ENCODE data around the gene S100A7. TPM values are rescaled to one million over a fixed set of nuclear protein-coding genes. Genes with fewer than 3 reads are reported as not detected.
"Not testable (repeated sequence)": the region's sequence is repeated elsewhere in the genome, so short reads cannot be mapped to it uniquely, and the experiment has no call there.

S100A7 gene
- total RNA-seq, 1 donor from 2014 or later: not detected

GRCh38 chr1:153417136-153417888 is 43.1 kb downstream of the S100A7 start:
- peaks cover 8% of the 10 kb centered on the region for H3K9me3 Mint-ChIP-seq (ENCODE audit: low read depth)
- DNase-seq (ENCODE audit: low spot score): no peak
- no peak overlapping the region for H3K27ac Mint-ChIP-seq (ENCODE audit: unreplicated experiment)
- H3K36me3 Mint-ChIP-seq (ENCODE audit: low read depth): no peaks in the 10 kb centered on the region
- no peak overlapping the region for H3K4me3 Mint-ChIP-seq (ENCODE audit: unreplicated experiment)
- TF ChIP-seq, protein P1, sequence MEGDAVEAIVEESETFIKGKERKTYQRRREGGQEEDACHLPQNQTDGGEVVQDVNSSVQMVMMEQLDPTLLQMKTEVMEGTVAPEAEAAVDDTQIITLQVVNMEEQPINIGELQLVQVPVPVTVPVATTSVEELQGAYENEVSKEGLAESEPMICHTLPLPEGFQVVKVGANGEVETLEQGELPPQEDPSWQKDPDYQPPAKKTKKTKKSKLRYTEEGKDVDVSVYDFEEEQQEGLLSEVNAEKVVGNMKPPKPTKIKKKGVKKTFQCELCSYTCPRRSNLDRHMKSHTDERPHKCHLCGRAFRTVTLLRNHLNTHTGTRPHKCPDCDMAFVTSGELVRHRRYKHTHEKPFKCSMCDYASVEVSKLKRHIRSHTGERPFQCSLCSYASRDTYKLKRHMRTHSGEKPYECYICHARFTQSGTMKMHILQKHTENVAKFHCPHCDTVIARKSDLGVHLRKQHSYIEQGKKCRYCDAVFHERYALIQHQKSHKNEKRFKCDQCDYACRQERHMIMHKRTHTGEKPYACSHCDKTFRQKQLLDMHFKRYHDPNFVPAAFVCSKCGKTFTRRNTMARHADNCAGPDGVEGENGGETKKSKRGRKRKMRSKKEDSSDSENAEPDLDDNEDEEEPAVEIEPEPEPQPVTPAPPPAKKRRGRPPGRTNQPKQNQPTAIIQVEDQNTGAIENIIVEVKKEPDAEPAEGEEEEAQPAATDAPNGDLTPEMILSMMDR (IDR thresholded peaks at IDR 0.05): no peak
- no peaks in the 10 kb centered on the region for H3K4me1 Mint-ChIP-seq (ENCODE audit: low read depth)
- peaks cover 17% of the 10 kb centered on the region for H3K27me3 Mint-ChIP-seq (ENCODE audit: low read depth)

GRCh38 chr1:153415850-153416570 is 44.4 kb downstream of the S100A7 start, which contains the start of gene S100A7A:
Gene S100A7A, plus strand, starts transcription at chr1:153416520. Its CDS starts 1,563 bp downstream, at chr1:153418083.
- H3K27ac Mint-ChIP-seq (ENCODE audit: unreplicated experiment): no peak within 1 kb of the TSS
- no peak for DNase-seq (ENCODE audit: low spot score)
- H3K4me1 Mint-ChIP-seq (ENCODE audit: low read depth): no peaks in the 10 kb centered on the region
- no peak within 1 kb of the TSS for H3K4me3 Mint-ChIP-seq (ENCODE audit: unreplicated experiment)
- H3K36me3 Mint-ChIP-seq (ENCODE audit: low read depth): no peaks in the 10 kb centered on the region
- peaks cover 15% of the 10 kb centered on the region for H3K9me3 Mint-ChIP-seq (ENCODE audit: low read depth)
- TF ChIP-seq, protein P1 (IDR thresholded peaks at IDR 0.05): no peak
- H3K27me3 Mint-ChIP-seq (ENCODE audit: low read depth): peaks cover 17% of the 10 kb centered on the region

DNA sequence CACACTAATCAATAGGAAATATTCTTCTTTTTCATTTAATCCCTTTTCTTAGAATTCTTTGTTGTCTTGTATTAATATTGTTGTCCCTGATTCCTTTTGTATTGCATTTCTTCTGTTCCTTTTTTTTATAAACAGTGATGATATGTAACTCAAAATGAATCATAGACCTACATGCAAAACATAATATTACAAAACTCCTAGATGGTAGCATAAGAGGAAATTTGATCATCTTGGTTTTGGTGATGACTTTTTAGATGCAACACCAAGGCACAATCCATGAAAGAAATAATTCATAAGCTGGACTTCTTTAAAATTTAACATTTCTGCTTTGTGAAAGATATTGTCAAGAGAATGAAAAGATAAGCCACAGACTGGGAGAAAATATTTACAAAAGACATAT is 46.5 kb downstream of the S100A7 start:
- H3K27ac Mint-ChIP-seq (ENCODE audit: unreplicated experiment); H3K4me3 Mint-ChIP-seq (ENCODE audit: unreplicated experiment); H3K4me1 Mint-ChIP-seq (ENCODE audit: low read depth); DNase-seq (ENCODE audit: low spot score); H3K36me3 Mint-ChIP-seq (ENCODE audit: low read depth): not testable (repeated sequence)
- peaks cover 18% of the 10 kb centered on the region for H3K27me3 Mint-ChIP-seq (ENCODE audit: low read depth)
- H3K9me3 Mint-ChIP-seq (ENCODE audit: low read depth): peaks cover 17% of the 10 kb centered on the region

Other genes starting within 250 kb of the S100A7 start
- not detected in 3 replicates for gene PRR9, start 243.1 kb downstream of the S100A7 start, total RNA-seq
- gene LORICRIN, start 201.0 kb downstream of the S100A7 start, total RNA-seq: not detected in 3 replicates
- not detected in 3 replicates for gene PGLYRP3, start 147.7 kb downstream of the S100A7 start, total RNA-seq
- gene PGLYRP4, start 111.8 kb downstream of the S100A7 start, total RNA-seq: not detected in 3 replicates
- not detected in 3 replicates for gene S100A9, start 102.8 kb downstream of the S100A7 start, total RNA-seq
- gene S100A12, start 85.0 kb downstream of the S100A7 start, total RNA-seq: not detected in 3 replicates
- gene S100A8, start 69.6 kb downstream of the S100A7 start, total RNA-seq: not detected in 3 replicates
- gene S100A7A, start 44.1 kb downstream of the S100A7 start, total RNA-seq: not detected in 3 replicates
- gene S100A6, start 75.3 kb upstream of the S100A7 start, total RNA-seq: 1.4 to 12.1 TPM (median 10.9 TPM) in 3 replicates
- 0.47 to 0.94 TPM in 2 of 3 replicates, not detected in the other for gene S100A5, start 80.3 kb upstream of the S100A7 start, total RNA-seq
- gene S100A4, start 85.2 kb upstream of the S100A7 start, total RNA-seq: 331 to 404 TPM (median 388 TPM) in 3 replicates
- gene S100A3, start 88.6 kb upstream of the S100A7 start, total RNA-seq: 6.5 to 10.8 TPM (median 8.7 TPM) in 3 replicates
- gene S100A2, start 105.2 kb upstream of the S100A7 start, total RNA-seq: 15.4 to 22.2 TPM (median 18.9 TPM) in 3 replicates
- 111 to 122 TPM (median 115 TPM) in 3 replicates for gene S100A16, start 152.5 kb upstream of the S100A7 start, total RNA-seq
- gene S100A14, start 155.7 kb upstream of the S100A7 start, total RNA-seq: not detected in 3 replicates
- gene S100A13, start 166.9 kb upstream of the S100A7 start, total RNA-seq: 98.2 to 113 TPM (median 98.4 TPM) in 3 replicates
- gene S100A1, start 167.8 kb upstream of the S100A7 start, total RNA-seq: 1.2 to 1.5 TPM (median 1.3 TPM) in 3 replicates
- 44.4 to 56.9 TPM (median 47.9 TPM) in 3 replicates for gene CHTOP, start 173.4 kb upstream of the S100A7 start, total RNA-seq
- 31.1 to 41.8 TPM (median 35.9 TPM) in 3 replicates for gene SNAPIN, start 198.1 kb upstream of the S100A7 start, total RNA-seq
- gene ILF2, start 210.3 kb upstream of the S100A7 start, total RNA-seq: 120 to 164 TPM (median 122 TPM) in 3 replicates
- gene NPR1, start 218.0 kb upstream of the S100A7 start, total RNA-seq: 0.21 to 0.27 TPM in 2 of 3 replicates, not detected in the other